ENCODE measurements around the gene IQUB. TPM values are rescaled to one million over a fixed set of nuclear protein-coding genes. Genes with fewer than 3 reads are reported as not detected.

The IQUB gene
- total RNA-seq, 1 experiment from 2014 or later, result 0.04 TPM

GRCh38 chr7:123557398-123558288 lies 23.2 kb upstream of the IQUB start, which contains the start of gene NDUFA5:
Gene NDUFA5, minus strand, starts transcription at chr7:123557818. Its CDS starts 23 bp downstream, at chr7:123557795.
- peak; percentile 98 for ATAC-seq
- Histone ChIP-seq H3K4me1 (ENCODE audit: insufficient read depth, low read length) (0 out of 2 replicates have a peak, but pooled peaks cover 5% of the 10 kb centered on the region), H3K36me3 (ENCODE audit: low read depth, low read length) (peaks cover 3% of the 10 kb centered on the region; the same call in 1 of the 2 replicates), H3K9me3 (ENCODE audit: low read length) (no peaks in the 10 kb centered on the region), H3K9me2 (replicated peaks; ENCODE audit: low read length) (no peaks in the 10 kb centered on the region), H4K20me1 (ENCODE audit: low read length) (no peaks in the 10 kb centered on the region), H3F3A (ENCODE audit: low read length, unreplicated experiment) (no peaks in the 10 kb centered on the region), H2AFZ (ENCODE audit: low read length) (peak within 1 kb of the TSS; percentile 92), H3K79me2 (ENCODE audit: low read length) (peaks cover 38% of the 10 kb centered on the region), H3K9ac (ENCODE audit: low read length) (peak within 1 kb of the TSS; percentile 91), H3K4me3 (ENCODE audit: low read length) (peak within 1 kb of the TSS; percentile 92), H3K27ac (ENCODE audit: low read length) (peak within 1 kb of the TSS; percentile 62), H3K27me3 (ENCODE audit: low read length) (no peaks in the 10 kb centered on the region), H3K4me2 (ENCODE audit: low read length) (peak within 1 kb of the TSS; percentile 86)
- TF ChIP-seq EZH2phosphoT487 (IDR thresholded peaks at IDR 0.05; ENCODE audit: borderline replicate concordance, low read length) (no peak), CTCF (conservative IDR thresholded peaks at IDR 0.05; ENCODE audit: low read depth, low read length) (no peak), EZH2 (IDR thresholded peaks at IDR 0.05; ENCODE audit: low read length, unreplicated experiment) (no peak)
- peak; percentile 98 for DNase-seq
- CTCF ChIA-PET, result interaction anchor here (0.8 to 1.5 kb wide), 2 partner anchors 23 to 63 kb away, joined by 4 to 12 read pairs; partner anchors contain the start of gene IQUB
- no TSS peak for BruUV-seq (replicated peaks)
- POLR2A ChIA-PET (ENCODE audit: unreplicated experiment), result interaction anchor here (0.6 to 0.7 kb wide), 5 partner anchors 30 to 297 kb away, joined by 3 to 6 read pairs (median 5); no protein-coding TSS in a partner anchor
- intact Hi-C loops (cut with micrococcal nuclease), result loop anchor here (1.0 kb wide), 1 partner anchor 22 kb away; no protein-coding TSS in a partner anchor

DNA sequence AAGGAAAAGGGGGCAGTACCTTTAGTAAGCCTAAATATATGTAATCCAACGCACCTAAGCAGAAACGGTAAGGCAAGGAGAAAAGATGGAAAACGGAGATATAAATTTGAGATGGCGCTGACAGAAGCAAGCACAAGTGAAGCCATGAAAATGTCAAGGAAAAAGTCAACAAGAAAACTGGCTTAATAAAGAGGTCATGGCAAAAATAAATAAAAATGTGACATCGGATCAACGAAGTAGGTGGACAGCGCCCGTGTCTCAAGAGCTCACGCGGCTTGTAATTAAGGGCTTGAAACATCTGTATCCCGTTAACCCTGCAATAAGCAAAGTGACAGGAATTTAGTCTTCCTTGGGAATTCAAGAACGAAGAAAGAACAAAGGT lies 22.6 kb upstream of the IQUB start:
- Histone ChIP-seq H3K9me2 (replicated peaks; ENCODE audit: low read length) (no peaks in the 10 kb centered on the region), H3K27me3 (ENCODE audit: low read length) (no peaks in the 10 kb centered on the region), H3K27ac (ENCODE audit: low read length) (peak overlapping the region; percentile 62), H3K4me3 (ENCODE audit: low read length) (peak overlapping the region; percentile 92), H3F3A (ENCODE audit: low read length, unreplicated experiment) (no peaks in the 10 kb centered on the region), H3K9me3 (ENCODE audit: low read length) (no peaks in the 10 kb centered on the region), H3K36me3 (ENCODE audit: low read depth, low read length) (peaks cover 3% of the 10 kb centered on the region; the same call in 1 of the 2 replicates), H3K79me2 (ENCODE audit: low read length) (peaks cover 39% of the 10 kb centered on the region), H3K9ac (ENCODE audit: low read length) (peak overlapping the region; percentile 91), H3K4me1 (ENCODE audit: insufficient read depth, low read length) (0 out of 2 replicates have a peak, but pooled peaks cover 5% of the 10 kb centered on the region), H2AFZ (ENCODE audit: low read length) (peak overlapping the region; percentile 90), H4K20me1 (ENCODE audit: low read length) (no peaks in the 10 kb centered on the region), H3K4me2 (ENCODE audit: low read length) (peak overlapping the region; percentile 86)
- no peak; the same call in none of the 2 replicates for ATAC-seq
- intact Hi-C loops (cut with micrococcal nuclease), result loop anchor here (1.0 kb wide), 1 partner anchor 22 kb away; no protein-coding TSS in a partner anchor
- TF ChIP-seq EZH2phosphoT487 (IDR thresholded peaks at IDR 0.05; ENCODE audit: borderline replicate concordance, low read length), result no peak
- no peak for TF ChIP-seq CTCF (conservative IDR thresholded peaks at IDR 0.05; ENCODE audit: low read depth, low read length)
- no peak for TF ChIP-seq EZH2 (IDR thresholded peaks at IDR 0.05; ENCODE audit: low read length, unreplicated experiment)
- POLR2A ChIA-PET (ENCODE audit: unreplicated experiment), result interaction anchor here (0.6 kb wide), 1 partner anchor 112 kb away, joined by 6 read pairs; no protein-coding TSS in a partner anchor
- CTCF ChIA-PET, result interaction anchor here (0.8 to 1.5 kb wide), 2 partner anchors 23 to 63 kb away, joined by 4 to 12 read pairs; partner anchors contain the start of gene IQUB
- BruUV-seq (replicated peaks), result TSS peak; percentile 47
- peak; percentile 10 for DNase-seq

All from PC-3 (cell line).